B cell (primary cell): ENCODE results near the gene ANKS1B.

Source experiments
- EZH2 ChIP-seq: IDR thresholded peaks from 2 replicates; pipeline ENCODE4 v1.6.1; 2012; ENCODE audit warnings: borderline replicate concordance, low read depth, mild to moderate bottlenecking, moderate library complexity, low read length; ENCODE audit not compliant: insufficient read depth, poor library complexity, severe bottlenecking
- TF ChIP-seq, protein P1 (sequence below): fragments of 200-600 bp; IDR thresholded peaks from one replicate; pipeline ENCODE4 v1.8.0; 2022; ENCODE audit warnings: antibody characterized with exemption, mild to moderate bottlenecking

DNA sequence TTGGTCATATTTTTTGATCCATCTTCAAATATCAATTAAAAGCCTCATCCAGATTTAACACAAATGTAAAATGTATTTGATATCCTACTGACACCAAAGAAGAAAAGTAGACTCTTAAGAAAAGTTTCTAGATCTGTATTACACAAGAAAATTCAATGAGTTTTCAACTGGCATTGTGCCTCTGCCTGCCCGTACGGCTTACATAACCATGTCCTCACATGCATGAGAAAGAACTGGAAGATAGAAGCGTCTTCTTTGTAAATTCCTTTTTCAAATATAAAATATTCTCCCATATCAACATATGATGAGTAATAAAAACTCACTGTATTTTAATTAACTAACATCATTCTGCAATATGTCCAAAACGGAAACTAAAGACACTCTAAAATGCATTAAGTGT, 7.2 kb downstream of the ANKS1B start:
- TF ChIP-seq, protein P1, sequence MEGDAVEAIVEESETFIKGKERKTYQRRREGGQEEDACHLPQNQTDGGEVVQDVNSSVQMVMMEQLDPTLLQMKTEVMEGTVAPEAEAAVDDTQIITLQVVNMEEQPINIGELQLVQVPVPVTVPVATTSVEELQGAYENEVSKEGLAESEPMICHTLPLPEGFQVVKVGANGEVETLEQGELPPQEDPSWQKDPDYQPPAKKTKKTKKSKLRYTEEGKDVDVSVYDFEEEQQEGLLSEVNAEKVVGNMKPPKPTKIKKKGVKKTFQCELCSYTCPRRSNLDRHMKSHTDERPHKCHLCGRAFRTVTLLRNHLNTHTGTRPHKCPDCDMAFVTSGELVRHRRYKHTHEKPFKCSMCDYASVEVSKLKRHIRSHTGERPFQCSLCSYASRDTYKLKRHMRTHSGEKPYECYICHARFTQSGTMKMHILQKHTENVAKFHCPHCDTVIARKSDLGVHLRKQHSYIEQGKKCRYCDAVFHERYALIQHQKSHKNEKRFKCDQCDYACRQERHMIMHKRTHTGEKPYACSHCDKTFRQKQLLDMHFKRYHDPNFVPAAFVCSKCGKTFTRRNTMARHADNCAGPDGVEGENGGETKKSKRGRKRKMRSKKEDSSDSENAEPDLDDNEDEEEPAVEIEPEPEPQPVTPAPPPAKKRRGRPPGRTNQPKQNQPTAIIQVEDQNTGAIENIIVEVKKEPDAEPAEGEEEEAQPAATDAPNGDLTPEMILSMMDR: no peak
- no peak for TF ChIP-seq EZH2
